Activated CD8-positive, alpha-beta memory T cell treated with anti-CD3 and anti-CD28 coated beads, Interleukin-2, amount 50 U/mL, for 24 hours (primary cell): Measurements from ENCODE around the gene PIRT.

Experiments used
- DNase-seq: peaks from one replicate; pipeline ENCODE4 v3.0.0-alpha.2; 2020; ENCODE audit errors: extremely low read depth

Gene PIRT

GRCh38 chr17:10821054-10821453, 16.8 kb downstream of the PIRT start:
- no peak for DNase-seq

GRCh38 chr17:10815319-10815718, 22.6 kb downstream of the PIRT start:
- no peak for DNase-seq

- no peak for DNase-seq
Observed at GRCh38 chr17:10814075-10814474, 23.8 kb downstream of the PIRT start.

- no peak for DNase-seq
Observed at GRCh38 chr17:10812674-10813073, 25.2 kb downstream of the PIRT start.

GRCh38 chr17:10809605-10810004, 28.3 kb downstream of the PIRT start:
- DNase-seq = no peak

- DNase-seq = no peak
Observed at GRCh38 chr17:10807704-10808128, 30.2 kb downstream of the PIRT start.

GRCh38 chr17:10806545-10807262, 31.2 kb downstream of the PIRT start:
- no peak for DNase-seq

GRCh38 chr17:10805911-10806310, 32.0 kb downstream of the PIRT start:
- DNase-seq = no peak

GRCh38 chr17:10804546-10804945, 33.3 kb downstream of the PIRT start:
- no peak for DNase-seq

- no peak for DNase-seq
Observed at GRCh38 chr17:10803830-10804475, 33.9 kb downstream of the PIRT start, which contains the start of gene TMEM238L. TMEM238L (minus strand) TSS chr17:10804099; CDS start chr17:10803963, 136 bp downstream.

GRCh38 chr17:10803350-10803749, 34.5 kb downstream of the PIRT start:
- no peak for DNase-seq

- DNase-seq = no peak
Observed at GRCh38 chr17:10802496-10803284, 35.2 kb downstream of the PIRT start.

GRCh38 chr17:10799407-10799806, 38.5 kb downstream of the PIRT start:
- DNase-seq = no peak

GRCh38 chr17:10798910-10799309, 39.0 kb downstream of the PIRT start:
- DNase-seq = no peak

- DNase-seq = no peak
Observed at GRCh38 chr17:10798332-10798749, 39.5 kb downstream of the PIRT start.

GRCh38 chr17:10797476-10798328, 40.2 kb downstream of the PIRT start:
- no peak for DNase-seq

GRCh38 chr17:10793816-10794215, 44.1 kb downstream of the PIRT start:
- no peak for DNase-seq

- DNase-seq = no peak
Observed at GRCh38 chr17:10793256-10793655, 44.6 kb downstream of the PIRT start.

- no peak for DNase-seq
Observed at GRCh38 chr17:10792151-10792550, 45.7 kb downstream of the PIRT start.

- no peak for DNase-seq
Observed at GRCh38 chr17:10790491-10791401, 47.1 kb downstream of the PIRT start.
